IMR-90 (cell line): ENCODE data around the gene KLK6. TPM values are rescaled to one million over a fixed set of nuclear protein-coding genes. Genes with fewer than 3 reads are reported as not detected.

Experiments
- ATAC-seq: fragments of 200-7000 bp; cut with Tn5 transposase; 2 replicates; pipeline ENCODE4 v1.9.1; 2020; ENCODE audit warnings: low read depth, mild to moderate bottlenecking, moderate library complexity
- BruUV-seq: library from RNA; stranded (reverse); fragments of 400-500 nt; replicated peaks from 2 replicates; lab custom pipeline; 2021; lab: Mats Ljungman, UMichigan
- CTCF ChIA-PET: fragments of 300-600 bp; formaldehyde crosslinking; extraction: SDS; loops from one replicate; lab custom pipeline; 2021; ENCODE audit warnings: antibody characterized with exemption; lab: Yijun Ruan, JAX
- POLR2A ChIA-PET: fragments of 300-600 bp; sonication (Branson Sonifier 250); formaldehyde crosslinking; loops from one replicate; lab custom pipeline; 2022; ENCODE audit warnings: antibody characterized with exemption; ENCODE audit not compliant: unreplicated experiment; lab: Charles Lee
- DNase-seq: peaks from one replicate; pipeline ENCODE4 v3.0.0; 2013
- H2AFZ ChIP-seq: replicated peaks from 2 replicates; pipeline ENCODE3; 2013; ENCODE audit warnings: low read length, mild to moderate bottlenecking; ENCODE audit not compliant: poor library complexity
- H2AK5ac ChIP-seq: 2 replicates; pipeline ENCODE4 v1.6.1; 2013; ENCODE audit warnings: low read depth, low read length, inconsistent platforms
- H2AK9ac ChIP-seq: replicated peaks from 2 replicates; pipeline ENCODE3; 2013; ENCODE audit warnings: mild to moderate bottlenecking, low read depth, low read length, moderate library complexity; ENCODE audit not compliant: poor library complexity
- H2BK120ac ChIP-seq: 2 replicates; pipeline ENCODE4 v1.6.1; 2013; ENCODE audit warnings: low read depth, low read length, inconsistent platforms
- H2BK15ac ChIP-seq: 3 replicates; pipeline ENCODE4 v1.6.1; 2013; ENCODE audit warnings: low read depth, low read length, inconsistent platforms
- H2BK20ac ChIP-seq: 2 replicates; pipeline ENCODE4 v1.6.1; 2013; ENCODE audit warnings: low read depth, mild to moderate bottlenecking, inconsistent platforms, low read length, moderate library complexity
- H2BK5ac ChIP-seq: 2 replicates; pipeline ENCODE4 v1.6.1; 2013; ENCODE audit warnings: mild to moderate bottlenecking, low read depth, low read length, inconsistent platforms; ENCODE audit not compliant: poor library complexity, severe bottlenecking
- H3K14ac ChIP-seq: replicated peaks from 2 replicates; pipeline ENCODE4 v1.6.1; 2013; ENCODE audit warnings: low read depth, low read length, inconsistent platforms
- H3K18ac ChIP-seq: 2 replicates; pipeline ENCODE4 v1.6.1; 2013; ENCODE audit warnings: low read depth, low read length, control low read depth
- H3K23ac ChIP-seq: 2 replicates; pipeline ENCODE4 v1.6.1; 2013; ENCODE audit warnings: low read depth, low read length, inconsistent platforms
- H3K27ac ChIP-seq: 2 replicates; pipeline ENCODE4 v1.5.1; 2013; ENCODE audit warnings: mild to moderate bottlenecking, control low read depth, low read length; ENCODE audit not compliant: insufficient read depth
- H3K27me3 ChIP-seq: 2 replicates; pipeline ENCODE4 v1.6.1; 2013; ENCODE audit warnings: low read length; ENCODE audit not compliant: control insufficient read depth, insufficient read depth
- H3K36me3 ChIP-seq: 2 replicates; pipeline ENCODE4 v1.6.1; 2013; ENCODE audit warnings: low read length, mixed read lengths; ENCODE audit not compliant: control insufficient read depth, insufficient read depth
- H3K4ac ChIP-seq: 2 replicates; pipeline ENCODE4 v1.6.1; 2013; ENCODE audit warnings: low read depth, low read length, inconsistent platforms
- H3K4me1 ChIP-seq: 2 replicates; pipeline ENCODE4 v1.6.1; 2013; ENCODE audit warnings: low read length, mixed read lengths; ENCODE audit not compliant: control insufficient read depth, insufficient read depth
- H3K4me2 ChIP-seq: 2 replicates; pipeline ENCODE4 v1.6.1; 2013; ENCODE audit warnings: low read depth, mild to moderate bottlenecking, control low read depth, low read length, moderate library complexity
- H3K4me3 ChIP-seq: 2 replicates; pipeline ENCODE4 v1.5.1; 2013; ENCODE audit warnings: low read depth, mild to moderate bottlenecking, control low read depth, low read length, moderate library complexity; ENCODE audit not compliant: insufficient read depth
- H3K56ac ChIP-seq: 2 replicates; pipeline ENCODE4 v1.6.1; 2013; ENCODE audit warnings: low read length, inconsistent platforms; ENCODE audit not compliant: insufficient read depth; ENCODE audit errors: extremely low read depth
- H3K79me1 ChIP-seq, 2 experiments: 2 replicates each; pipeline ENCODE4 v1.6.1; 2013; ENCODE audit warnings: low read length in 2 of 2, inconsistent platforms in 1 of 2, low read depth in 1 of 2
- H3K9ac ChIP-seq: 2 replicates; pipeline ENCODE4 v1.6.1; 2013; ENCODE audit warnings: low read depth, low read length, control low read depth
- H3K9me1 ChIP-seq: 2 replicates; pipeline ENCODE4 v1.6.1; 2013; ENCODE audit warnings: low read length, inconsistent platforms; ENCODE audit not compliant: insufficient read depth
- H3K9me3 ChIP-seq: 2 replicates; pipeline ENCODE4 v1.6.1; 2013; ENCODE audit warnings: low read length; ENCODE audit not compliant: control insufficient read depth, insufficient read depth
- H4K20me1 ChIP-seq: 2 replicates; pipeline ENCODE4 v1.6.1; 2013; ENCODE audit warnings: low read length, inconsistent platforms; ENCODE audit not compliant: insufficient read depth
- H4K5ac ChIP-seq: 2 replicates; pipeline ENCODE4 v1.6.1; 2013; ENCODE audit warnings: mild to moderate bottlenecking, low read depth, low read length, control low read depth
- H4K8ac ChIP-seq, 2 experiments: 2 replicates each; pipeline ENCODE4 v1.6.1; 2013; ENCODE audit warnings: low read depth in 2 of 2, low read length in 2 of 2, control low read depth in 1 of 2, inconsistent platforms in 1 of 2
- H4K91ac ChIP-seq: 2 replicates; pipeline ENCODE4 v1.6.1; 2013; ENCODE audit warnings: low read depth, low read length, inconsistent platforms; ENCODE audit not compliant: insufficient read depth
- CEBPB ChIP-seq: IDR thresholded peaks from 2 replicates; pipeline ENCODE4 v1.6.1; 2012; ENCODE audit warnings: low read depth, low read length, improper control_type of control experiment
- CHD1 ChIP-seq: IDR thresholded peaks from 2 replicates; pipeline ENCODE4 v1.6.1; 2012; ENCODE audit warnings: low read depth, low read length, improper control_type of control experiment
- CTCF ChIP-seq: conservative IDR thresholded peaks from 2 replicates; pipeline ENCODE4 v1.5.1; 2012; ENCODE audit warnings: mild to moderate bottlenecking, low read depth, low read length, improper control_type of control experiment
- ELK1 ChIP-seq: fragments of 150-350 bp; IDR thresholded peaks from 2 replicates; pipeline ENCODE4 v1.6.1; 2016; ENCODE audit warnings: low read depth, mild to moderate bottlenecking, low read length, moderate library complexity, borderline replicate concordance
- MAFK ChIP-seq: IDR thresholded peaks from 2 replicates; pipeline ENCODE4 v1.6.1; 2012; ENCODE audit warnings: low read depth, low read length, improper control_type of control experiment
- MAZ ChIP-seq: IDR thresholded peaks from 2 replicates; pipeline ENCODE4 v1.6.1; 2012; ENCODE audit warnings: low read depth, mild to moderate bottlenecking, low read length, improper control_type of control experiment, moderate library complexity, borderline replicate concordance
- MXI1 ChIP-seq: IDR thresholded peaks from 2 replicates; pipeline ENCODE4 v1.6.1; 2012; ENCODE audit warnings: low read depth, mild to moderate bottlenecking, low read length, moderate library complexity, borderline replicate concordance
- NFE2L2 ChIP-seq: fragments of 150-350 bp; IDR thresholded peaks from 2 replicates; pipeline ENCODE4 v1.6.1; 2016; ENCODE audit warnings: low read depth, mild to moderate bottlenecking, low read length
- POLR2A ChIP-seq: IDR thresholded peaks from 2 replicates; pipeline ENCODE4 v1.6.1; 2012; ENCODE audit warnings: mild to moderate bottlenecking, low read depth, low read length
- RAD21 ChIP-seq: IDR thresholded peaks from 2 replicates; pipeline ENCODE4 v1.6.1; 2012; ENCODE audit warnings: low read length, improper control_type of control experiment
- RCOR1 ChIP-seq: IDR thresholded peaks from 2 replicates; pipeline ENCODE4 v1.6.1; 2012; ENCODE audit warnings: mild to moderate bottlenecking, low read length, improper control_type of control experiment; ENCODE audit not compliant: insufficient replicate concordance
- RFX5 ChIP-seq: IDR thresholded peaks from 2 replicates; pipeline ENCODE4 v1.8.0; 2012; ENCODE audit warnings: low read depth, mild to moderate bottlenecking, low read length, moderate library complexity
- WGBS, 2 experiments: methylation state at CpG; one replicate each; pipeline versions ENCODE4 v1.1.5 to v1.1.7; 2013; ENCODE audit warnings: missing lambda C conversion rate in 2 of 2; ENCODE audit not compliant: insufficient read length in 1 of 2; ENCODE audit errors: extremely low coverage in 2 of 2; 5-methylcytosine and 5-hydroxymethylcytosine counted together
- dilution Hi-C: fragments of 300-500 bp; cut with HindIII; formaldehyde crosslinking; loops from one replicate; pipeline ENCODE4 v1.14.3; 2018; ENCODE audit warnings: low sequenced_read_pairs; ENCODE audit not compliant: unreplicated experiment
- in situ Hi-C: fragments of 300-500 bp; cut with MboI; formaldehyde crosslinking; loops from 3 replicates; pipeline ENCODE4 v1.14.3; 2019; ENCODE audit warnings: low sequenced_read_pairs, inconsistent platforms, mixed read lengths
- intact Hi-C: fragments of 100-400 bp; cut with micrococcal nuclease; formaldehyde crosslinking; loops from 2 replicates; pipeline ENCODE4 v1.10.0; 2022
- polyA plus RNA-seq, 3 experiments: library from polyadenylated mRNA; depleted of rRNA; stranded (reverse); fragments of >200 nt; gene quantifications; 2 replicates each; pipeline ENCODE4 v1.2.3, GENCODE V29; 2012; ENCODE audit warnings: low replicate concordance in 1 of 3
- total RNA-seq: library from RNA; depleted of rRNA; stranded (reverse); fragments of >200 nt; gene quantifications from 2 replicates; pipeline ENCODE4 v1.2.3, GENCODE V29; 2012
- TF ChIP-seq, protein P1 (sequence below): fragments of 150-350 bp; IDR thresholded peaks from 2 replicates; pipeline ENCODE4 v1.6.1; 2017; ENCODE audit warnings: mild to moderate bottlenecking, antibody characterized with exemption, low read length, low read depth

Gene KLK6
- total and polyA plus RNA-seq, 2 of the 4 experiments (the other 2 are of a cell fraction): not detected

DNA sequence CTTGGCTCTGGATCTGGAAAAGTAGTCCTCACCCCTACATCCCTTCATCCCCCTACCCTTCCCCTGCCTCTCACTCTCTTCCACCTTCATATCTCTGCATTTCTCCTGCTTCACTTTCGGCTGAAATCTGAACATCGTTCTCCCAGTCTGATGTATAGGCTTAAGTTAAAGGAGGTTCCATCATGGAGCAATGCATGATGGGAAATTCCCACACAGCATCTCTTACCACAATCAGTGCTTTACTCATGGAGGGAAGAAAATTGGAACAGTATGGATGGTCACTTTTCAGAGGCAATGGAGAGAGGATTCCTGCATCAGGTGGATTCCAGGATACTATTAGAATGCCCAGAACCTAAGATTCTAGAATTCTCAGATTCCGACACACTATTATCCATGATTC, 38.1 kb upstream of the KLK6 start:
- Histone ChIP-seq H3K9me3 (peaks cover 4% of the 10 kb centered on the region), H3K14ac (no peak overlapping the region), H4K8ac (no peak overlapping the region), H2BK15ac (no peak overlapping the region), H2BK120ac (no peak overlapping the region), H3K4ac (no peak overlapping the region), H3K9ac (no peak overlapping the region), H3K9me1 (no peaks in the 10 kb centered on the region), H3K27ac (no peak overlapping the region), H3K18ac (no peak overlapping the region), H4K20me1 (no peaks in the 10 kb centered on the region), H3K27me3 (no peaks in the 10 kb centered on the region), H2AK5ac (no peak overlapping the region), H2AFZ (no peak overlapping the region), H2BK5ac (no peak overlapping the region), H4K91ac (no peak overlapping the region), H3K4me3 (no peak overlapping the region), H3K4me1 (no peaks in the 10 kb centered on the region), H3K23ac (no peak overlapping the region), H4K5ac (no peak overlapping the region), H3K4me2 (no peak overlapping the region), H3K79me1 (no peaks in the 10 kb centered on the region), H2AK9ac (no peak overlapping the region), H3K56ac (no peak overlapping the region), H2BK20ac (no peak overlapping the region), H3K36me3 (no peaks in the 10 kb centered on the region)
- ChIA-PET POLR2A (no interaction called here), CTCF (interaction anchor here (0.7 kb wide), 2 partner anchors 86 to 141 kb away, joined by 3 read pairs; no protein-coding TSS in a partner anchor)
- intact Hi-C loops (no loop called here), in situ Hi-C loops (no loop called here), dilution Hi-C loops (no loop called here)
- no TSS peak for BruUV-seq
- DNase-seq (no peak), ATAC-seq (no peak)
- no CpG with 5 or more reads among the region's 3 CpGs for WGBS, 2 experiments
- no peak for TF ChIP-seq POLR2A
- no peak for TF ChIP-seq NFE2L2
- no peak for TF ChIP-seq MAFK
- TF ChIP-seq RAD21: no peak
- TF ChIP-seq, protein P1, sequence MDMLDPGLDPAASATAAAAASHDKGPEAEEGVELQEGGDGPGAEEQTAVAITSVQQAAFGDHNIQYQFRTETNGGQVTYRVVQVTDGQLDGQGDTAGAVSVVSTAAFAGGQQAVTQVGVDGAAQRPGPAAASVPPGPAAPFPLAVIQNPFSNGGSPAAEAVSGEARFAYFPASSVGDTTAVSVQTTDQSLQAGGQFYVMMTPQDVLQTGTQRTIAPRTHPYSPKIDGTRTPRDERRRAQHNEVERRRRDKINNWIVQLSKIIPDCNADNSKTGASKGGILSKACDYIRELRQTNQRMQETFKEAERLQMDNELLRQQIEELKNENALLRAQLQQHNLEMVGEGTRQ: no peak
- no peak for TF ChIP-seq ELK1
- no peak for TF ChIP-seq RFX5
- no peak for TF ChIP-seq CTCF
- no peak for TF ChIP-seq CEBPB
- no peak for TF ChIP-seq MXI1
- TF ChIP-seq RCOR1: no peak
- TF ChIP-seq MAZ: no peak
- TF ChIP-seq CHD1: no peak
